ENCODE measurements around the gene MAML2.

GRCh38 chr11:96023275-96023674, 319.7 kb downstream of the MAML2 start:
- TF ChIP-seq POLR2AphosphoS5 (IDR thresholded peaks at IDR 0.05) (no peak), CTCF (IDR thresholded peaks at IDR 0.05) (no peak), POLR2A (IDR thresholded peaks at IDR 0.05) (no peak)
